HT1080 (cell line): ENCODE measurements around the gene PRKG1. TPM values are rescaled to one million over a fixed set of nuclear protein-coding genes. Genes with fewer than 3 reads are reported as not detected.
"Not testable (repeated sequence)": the region's sequence is repeated elsewhere in the genome, so short reads cannot be mapped to it uniquely, and the experiment has no call there.

ENCODE experiments used
- DNase-seq: peaks from one replicate; pipeline ENCODE4 v3.0.0-alpha.2; 2015; ENCODE audit warnings: low read depth
- total RNA-seq: library from RNA; depleted of rRNA; stranded (reverse); fragments of >200 nt; shearing (Covaris generic); gene quantifications from 2 replicates; pipeline ENCODE4 v1.2.3, GENCODE V29; 2014

PRKG1 gene
- total RNA-seq, 1 experiment from 2014 or later: 3.9 TPM

DNA sequence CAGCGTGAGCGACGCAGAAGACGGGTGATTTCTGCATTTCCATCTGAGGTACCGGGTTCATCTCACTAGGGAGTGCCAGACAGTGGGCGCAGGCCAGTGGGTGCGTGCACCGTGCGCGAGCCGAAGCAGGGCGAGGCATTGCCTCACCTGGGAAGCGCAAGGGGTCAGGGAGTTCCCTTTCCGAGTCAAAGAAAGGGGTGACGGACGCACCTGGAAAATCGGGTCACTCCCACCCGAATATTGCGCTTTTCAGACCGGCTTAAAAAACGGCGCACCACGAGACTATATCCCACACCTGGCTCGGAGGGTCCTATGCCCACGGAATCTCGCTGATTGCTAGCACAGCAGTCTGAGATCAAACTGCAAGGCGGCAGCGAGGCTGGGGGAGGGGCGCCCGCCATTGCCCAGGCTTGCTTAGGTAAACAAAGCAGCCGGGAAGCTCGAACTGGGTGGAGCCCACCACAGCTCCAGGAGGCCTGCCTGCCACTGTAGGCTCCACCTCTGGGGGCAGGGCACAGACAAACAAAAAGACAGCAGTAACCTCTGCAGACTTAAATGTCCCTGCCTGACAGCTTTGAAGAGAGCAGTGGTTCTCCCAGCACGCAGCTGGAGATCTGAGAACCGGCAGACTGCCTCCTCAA lies 1159.2 kb downstream of the PRKG1 start:
- not testable (repeated sequence) for DNase-seq

DNA sequence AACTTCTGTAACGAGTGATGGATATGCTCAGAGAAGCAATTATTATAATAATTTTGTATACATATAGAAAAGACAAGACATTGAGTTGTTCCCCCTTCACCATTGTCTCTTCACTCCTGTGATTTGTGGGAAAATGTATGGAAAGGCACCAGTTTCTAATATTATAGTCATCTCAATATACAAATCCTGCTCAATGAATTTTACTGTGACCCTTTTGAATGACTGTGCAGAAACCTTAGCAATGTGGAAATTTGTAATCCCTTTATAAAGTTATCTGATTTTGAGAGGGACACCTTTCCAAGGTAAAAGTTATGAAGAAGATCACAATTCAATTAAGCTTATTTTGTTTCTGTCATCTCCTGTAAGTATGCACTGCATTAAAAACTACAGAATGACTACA lies 1165.5 kb downstream of the PRKG1 start:
- DNase-seq: no peak

DNA sequence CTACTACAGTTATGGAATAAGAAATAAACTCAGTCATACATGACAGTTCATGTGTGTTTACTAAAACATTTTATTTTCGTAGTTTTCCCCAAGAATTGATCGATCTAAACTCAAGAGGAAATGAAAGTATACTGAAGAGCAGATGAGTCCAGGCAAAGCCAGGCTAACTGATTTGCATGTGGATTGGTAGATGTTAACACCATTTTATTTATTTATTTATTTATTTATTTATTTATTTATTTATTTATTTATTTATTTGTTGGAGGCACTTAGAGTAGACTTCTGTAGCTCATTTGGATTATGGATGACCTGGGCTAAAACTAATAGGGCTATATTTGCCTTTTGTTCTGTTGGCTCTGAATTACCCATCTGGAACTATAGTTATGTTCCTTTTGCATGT lies 1171.3 kb downstream of the PRKG1 start:
- no peak for DNase-seq

DNA sequence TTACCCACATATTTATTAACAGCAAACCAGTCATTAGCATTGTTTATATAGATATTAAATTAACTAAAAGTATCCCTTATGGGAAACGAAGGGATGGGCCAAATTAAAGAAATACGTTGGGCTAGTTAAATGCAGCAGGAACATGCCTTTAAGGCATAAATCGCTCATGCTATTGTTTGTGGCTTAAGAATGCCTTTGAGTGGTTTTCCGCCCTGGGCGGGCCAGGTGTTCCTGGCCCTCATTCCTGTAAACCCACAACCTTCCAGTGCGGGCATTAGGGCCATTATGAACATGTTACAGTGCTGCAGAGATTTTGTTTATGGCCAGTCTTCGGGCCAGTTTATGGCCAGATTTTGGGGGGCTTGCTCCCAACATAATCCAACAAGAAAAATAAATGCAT lies 1173.6 kb downstream of the PRKG1 start:
- not testable (repeated sequence) for DNase-seq

DNA sequence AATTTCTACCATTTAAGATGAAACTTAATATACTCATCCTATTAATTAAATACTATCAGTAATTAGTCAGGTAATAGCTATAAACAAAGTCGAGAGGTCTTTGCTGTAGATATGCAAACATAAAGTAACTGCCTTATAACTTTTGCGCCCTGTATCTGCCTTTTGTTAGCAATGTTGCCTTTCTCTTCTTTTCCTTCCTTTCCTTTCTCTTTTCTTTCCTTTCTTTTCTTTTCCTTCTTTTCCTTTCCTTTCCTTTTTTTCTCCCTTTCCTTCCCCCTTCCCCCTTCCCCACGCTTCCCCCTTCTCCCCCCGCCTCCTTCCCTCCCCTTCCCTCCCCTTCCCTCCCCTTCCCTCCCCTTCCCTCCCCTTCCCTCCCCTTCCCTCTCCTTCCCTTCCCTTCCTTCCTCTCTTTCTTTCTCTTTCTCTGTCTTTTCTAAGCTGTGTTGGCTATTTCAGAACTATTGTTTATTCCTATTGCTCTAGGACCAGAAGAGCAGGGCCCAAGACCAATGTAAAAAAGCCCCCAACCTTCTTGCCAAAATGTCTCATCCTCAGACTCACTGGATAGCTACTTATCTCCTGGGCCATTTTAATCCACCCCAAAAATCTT lies 1174.5 kb downstream of the PRKG1 start:
- DNase-seq: no peak

DNA sequence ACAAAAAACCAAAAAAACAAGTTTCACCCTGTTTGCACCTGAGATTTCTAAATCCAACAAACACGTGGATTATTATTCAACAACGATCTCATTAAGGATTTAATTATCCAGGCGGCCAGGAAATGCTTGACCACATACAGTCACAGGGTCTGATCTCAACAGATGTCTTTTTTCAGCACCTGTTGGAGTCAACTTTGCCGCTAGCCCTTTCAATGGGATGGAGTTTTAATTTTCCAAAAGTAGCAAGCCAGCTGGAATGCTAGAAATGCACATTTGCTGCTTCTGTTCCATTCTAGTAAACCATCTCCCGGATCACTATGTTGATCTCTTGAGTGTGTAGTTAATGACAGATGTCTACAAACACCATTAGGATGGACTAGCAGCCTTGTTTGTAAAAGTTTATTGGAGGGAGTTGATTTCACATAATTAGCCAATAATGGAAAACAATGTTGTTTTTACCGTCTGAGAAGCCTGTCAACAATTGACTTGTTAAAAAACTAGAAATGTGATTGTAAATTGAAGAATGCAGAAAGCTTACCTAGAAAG lies 1175.6 kb downstream of the PRKG1 start:
- DNase-seq: no peak

DNA sequence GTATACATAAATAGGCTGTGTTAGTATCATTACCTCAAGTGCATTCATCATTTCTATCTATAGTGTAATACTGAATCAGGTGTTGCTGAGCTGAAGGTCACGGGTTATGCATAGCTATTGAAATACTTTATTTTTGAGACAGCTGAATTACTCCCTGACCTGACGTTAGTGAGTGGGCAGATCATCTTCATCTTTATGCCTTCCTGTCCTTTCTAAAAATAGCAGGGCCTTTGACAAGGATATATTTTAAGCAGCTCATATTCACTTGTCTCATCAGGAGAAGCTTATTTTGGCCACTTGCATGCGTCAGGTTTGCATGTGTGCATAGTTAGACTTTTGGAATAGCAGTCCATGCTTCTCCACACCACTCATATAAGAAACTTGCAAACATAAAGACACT lies 1176.2 kb downstream of the PRKG1 start:
- DNase-seq: no peak

DNA sequence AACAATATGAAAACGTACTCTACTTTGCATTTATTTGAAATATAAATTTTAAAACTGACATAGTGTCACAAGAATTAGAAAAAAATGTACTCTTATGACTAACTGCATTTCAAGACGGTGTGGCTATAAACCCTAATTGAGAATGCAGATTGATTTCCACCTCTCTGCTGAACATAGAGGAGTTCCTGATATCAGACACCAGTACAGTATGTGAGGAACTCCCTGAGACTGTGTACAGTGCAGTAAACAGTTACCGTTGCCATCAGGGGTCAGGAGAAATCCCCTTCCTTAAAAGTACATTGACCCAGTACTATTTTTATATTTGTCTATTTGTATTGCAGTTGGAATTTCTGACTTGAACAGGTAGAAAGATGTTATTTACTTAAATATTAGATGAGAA lies 1178.0 kb downstream of the PRKG1 start:
- no peak for DNase-seq

DNA sequence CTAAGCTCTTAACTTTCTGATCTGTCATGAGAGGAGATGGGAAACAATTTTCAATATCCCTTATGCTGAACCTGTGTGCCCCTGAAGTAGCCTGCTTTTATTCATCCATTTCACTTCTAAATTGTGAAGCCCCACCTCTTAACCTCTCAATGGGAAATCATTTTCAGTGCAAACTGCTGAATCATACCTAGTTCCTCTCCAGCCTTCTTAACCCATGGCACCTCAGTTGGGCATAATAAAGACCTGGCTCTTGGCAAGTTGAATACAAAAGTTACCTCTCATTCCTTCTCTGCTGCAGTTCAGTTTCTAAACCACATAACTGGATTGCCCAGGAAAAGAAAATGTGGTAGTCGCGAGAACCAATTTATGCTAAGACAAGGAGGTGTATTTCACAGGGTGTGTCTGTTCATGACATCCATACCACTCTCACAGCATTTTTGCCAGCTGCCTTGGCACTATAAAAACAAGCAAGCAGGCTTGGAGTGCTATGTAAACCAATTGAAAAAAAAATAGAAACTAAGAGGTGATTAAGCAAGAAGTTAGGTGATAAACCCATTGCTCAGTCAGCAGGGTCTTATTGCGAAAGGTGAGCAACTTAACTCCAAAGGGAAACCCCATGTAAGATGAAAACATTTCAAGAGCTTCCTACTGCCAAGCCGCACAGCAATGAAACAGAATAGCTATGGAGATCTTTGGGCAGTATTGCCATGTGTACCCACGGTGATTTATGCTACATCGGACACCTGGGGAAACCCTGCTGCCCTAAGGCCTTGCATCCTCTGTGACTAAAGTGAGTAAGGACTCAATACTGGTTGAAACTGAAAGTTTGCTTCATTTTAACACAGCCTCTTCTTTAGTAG lies 1182.8 kb downstream of the PRKG1 start:
- DNase-seq: peak; percentile 46

DNA sequence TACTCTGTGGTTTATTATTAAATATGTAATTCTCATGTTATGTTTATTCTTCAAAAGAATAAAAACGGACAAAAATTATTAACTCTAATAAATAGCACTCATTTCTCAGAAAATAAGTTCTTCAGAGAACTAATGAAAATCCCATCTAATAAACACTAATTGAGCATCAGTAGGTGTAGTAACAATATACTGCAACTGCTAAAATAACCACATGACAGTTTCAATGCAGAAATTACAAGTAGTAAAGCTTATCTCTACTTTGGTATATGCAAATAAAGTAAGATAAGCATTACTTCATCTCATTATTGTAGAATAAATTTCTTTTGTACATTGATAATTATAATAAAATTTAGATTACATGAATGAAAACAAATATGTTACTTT lies 1183.4 kb downstream of the PRKG1 start:
- no peak for DNase-seq

DNA sequence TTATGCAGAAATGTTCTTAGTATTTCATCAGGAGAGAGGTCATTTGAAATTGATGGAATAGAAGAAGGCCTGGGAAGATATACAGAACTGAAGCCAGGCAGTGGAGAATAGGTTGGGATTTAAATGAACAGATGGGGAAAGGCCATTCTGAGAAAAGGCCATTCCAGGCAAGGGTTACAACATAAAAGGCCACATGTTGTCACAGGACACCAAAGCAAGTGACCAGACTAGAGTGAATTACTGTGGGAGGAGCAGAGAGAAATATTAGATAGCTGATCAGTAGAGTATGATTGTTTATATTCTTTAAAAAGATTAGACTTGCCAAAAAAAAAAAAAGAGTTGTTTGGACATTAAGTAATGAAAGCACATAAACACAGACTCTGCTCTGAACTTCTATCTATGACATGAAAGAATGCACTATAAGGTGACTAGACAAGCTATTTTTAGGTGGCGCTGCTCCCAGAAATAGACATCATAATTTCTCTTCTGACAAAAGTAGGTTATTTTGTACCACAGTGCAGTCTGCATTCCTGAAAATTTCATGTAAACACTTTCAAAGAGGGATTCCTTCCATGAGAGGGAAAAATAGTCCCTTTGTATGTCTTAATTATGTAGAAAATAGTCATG lies 1184.6 kb downstream of the PRKG1 start:
- DNase-seq: no peak

DNA sequence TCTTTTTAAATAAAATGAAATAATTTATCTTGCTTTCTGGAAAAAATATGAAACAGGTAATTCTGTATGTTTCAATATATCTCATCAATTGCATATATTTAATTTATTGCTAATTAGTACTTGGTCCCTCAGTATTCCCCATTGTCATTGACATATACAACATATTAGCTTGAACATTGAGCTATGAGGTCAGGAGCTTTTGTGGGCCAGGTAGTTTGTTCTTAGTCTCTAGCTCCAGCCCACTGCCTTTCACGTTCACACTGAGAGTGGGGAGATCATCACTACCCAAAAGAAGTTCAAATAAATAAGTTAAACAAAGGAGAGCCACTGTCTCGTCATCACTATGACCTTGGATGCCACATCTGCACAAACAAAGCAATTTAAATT lies 1185.1 kb downstream of the PRKG1 start:
- DNase-seq: no peak

DNA sequence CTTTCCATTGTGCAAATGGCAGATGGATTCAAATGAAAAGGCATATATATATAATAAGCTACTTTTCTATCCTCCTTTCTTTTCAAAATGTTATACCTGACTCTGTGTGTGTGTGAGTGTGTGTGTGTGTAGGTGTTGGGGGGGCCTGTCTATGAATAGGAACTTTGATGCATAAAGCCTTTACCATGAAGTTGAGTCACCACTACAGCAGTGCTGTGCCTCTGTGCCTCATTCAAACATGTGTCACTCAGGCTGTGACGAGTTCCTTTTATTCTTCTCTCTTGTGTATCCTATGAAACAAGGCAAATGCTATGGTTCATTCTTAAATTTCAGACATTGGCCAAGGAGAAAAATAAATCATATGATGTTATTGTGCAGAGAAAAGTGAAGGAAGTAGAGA lies 1187.1 kb downstream of the PRKG1 start:
- peak; percentile 47 for DNase-seq

DNA sequence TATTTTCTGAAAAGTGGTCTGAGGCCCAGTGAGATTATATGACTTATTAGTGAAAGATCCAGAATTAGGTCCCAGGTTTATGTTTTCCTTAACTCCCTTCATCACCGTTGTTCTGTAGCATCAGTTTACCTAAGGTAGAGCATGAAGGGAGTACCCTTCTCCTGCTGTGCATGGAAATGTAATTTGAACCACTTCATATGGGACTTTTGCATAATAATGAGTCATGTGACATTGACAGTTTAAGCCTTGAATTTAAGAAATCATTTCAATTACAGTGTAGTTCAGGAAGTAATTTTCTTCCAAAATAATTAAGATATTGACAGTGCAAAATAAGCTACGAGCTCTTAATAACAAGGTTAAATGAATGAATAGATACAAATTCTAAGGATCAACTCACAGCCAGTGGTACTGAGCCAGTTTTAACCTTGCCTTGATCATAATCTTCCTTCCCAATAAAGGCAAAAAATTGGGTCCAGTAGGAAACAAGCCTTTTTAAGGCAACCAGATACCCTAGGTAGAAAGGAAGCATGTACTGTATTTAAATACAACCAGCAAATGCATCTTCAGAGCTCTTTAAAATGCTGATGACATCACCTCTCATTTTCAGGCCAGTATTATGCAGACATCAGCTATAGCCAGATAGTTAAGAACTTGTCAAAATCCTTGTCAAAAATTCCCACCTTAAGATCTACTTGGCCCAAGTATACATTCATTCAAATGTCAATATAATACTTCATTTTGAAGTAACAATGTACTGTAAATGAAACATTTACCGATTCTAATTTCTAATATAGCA lies 1191.0 kb downstream of the PRKG1 start:
- DNase-seq: no peak

DNA sequence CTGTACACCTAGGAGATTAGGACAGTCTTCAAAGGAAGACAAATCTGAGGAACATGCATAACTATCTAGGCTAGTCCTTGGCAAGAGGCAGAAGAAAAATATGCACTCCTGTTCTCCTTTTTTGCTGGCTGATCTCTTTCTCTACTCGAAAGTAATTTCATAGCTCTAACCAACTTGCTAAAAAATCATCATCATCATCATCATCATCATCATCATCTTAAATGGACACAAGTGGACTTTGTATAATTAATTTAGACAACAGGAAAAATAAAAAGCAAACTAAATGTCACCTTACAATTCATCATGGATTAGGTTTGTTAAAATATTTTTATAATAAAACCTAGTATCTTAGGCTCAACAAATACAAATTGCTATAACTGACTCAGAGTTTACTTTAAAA lies 1192.6 kb downstream of the PRKG1 start:
- no peak for DNase-seq

DNA sequence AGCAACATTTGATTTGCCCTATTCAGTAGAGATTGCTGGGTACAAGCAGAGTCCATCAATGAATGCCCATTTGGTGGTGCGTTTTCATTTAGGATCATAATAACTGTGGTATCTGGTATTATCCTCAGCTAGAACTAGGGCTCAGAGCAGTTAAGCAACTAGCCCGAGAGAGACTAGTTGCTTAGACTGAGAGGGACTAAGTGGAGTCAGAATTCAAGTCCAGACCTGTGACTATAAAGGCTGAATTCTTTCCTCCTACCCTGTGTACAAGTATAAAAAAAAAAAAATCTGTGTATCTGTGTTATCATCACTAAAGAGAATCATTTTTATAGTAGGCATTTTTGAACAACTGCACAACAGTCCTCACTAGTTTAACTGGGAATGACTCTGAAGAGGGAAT lies 1194.5 kb downstream of the PRKG1 start:
- DNase-seq: no peak

DNA sequence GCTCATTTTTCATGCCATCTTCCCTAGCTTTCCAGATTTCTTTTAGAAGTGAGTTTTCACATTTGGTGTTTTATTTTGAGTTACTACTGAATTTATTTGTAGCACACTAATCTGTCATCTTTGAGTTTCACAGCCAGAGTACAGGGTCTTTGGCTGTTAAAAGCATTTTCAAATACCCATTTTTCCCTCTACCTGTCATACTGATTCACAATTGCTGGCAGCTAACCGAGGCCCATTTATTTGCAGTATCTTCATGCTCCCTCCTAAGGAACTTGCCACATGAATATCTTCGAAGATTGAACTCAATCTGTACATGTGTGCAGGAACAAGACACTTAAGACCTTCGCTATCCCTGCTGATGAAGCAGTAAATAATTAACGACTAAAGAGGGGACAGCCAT lies 1194.9 kb downstream of the PRKG1 start:
- no peak for DNase-seq

DNA sequence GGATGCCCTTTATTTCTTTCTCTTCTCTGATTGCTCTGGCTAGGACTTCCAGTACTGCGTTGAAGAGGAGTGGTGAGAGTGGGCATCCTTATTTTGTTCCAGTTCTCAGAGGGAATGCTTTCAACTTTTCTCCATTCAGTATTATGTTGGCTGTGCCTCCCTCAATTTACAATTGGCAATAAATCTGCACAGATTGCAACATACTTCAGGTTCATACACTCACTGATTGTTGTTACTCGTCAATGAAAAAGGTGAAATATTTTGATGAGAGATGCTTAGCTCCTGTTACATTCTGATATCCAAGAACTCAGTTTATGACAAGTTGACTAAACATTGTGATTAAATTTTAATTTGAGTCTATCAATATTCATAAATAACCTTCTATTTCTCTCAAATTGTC lies 1201.9 kb downstream of the PRKG1 start:
- no peak for DNase-seq

DNA sequence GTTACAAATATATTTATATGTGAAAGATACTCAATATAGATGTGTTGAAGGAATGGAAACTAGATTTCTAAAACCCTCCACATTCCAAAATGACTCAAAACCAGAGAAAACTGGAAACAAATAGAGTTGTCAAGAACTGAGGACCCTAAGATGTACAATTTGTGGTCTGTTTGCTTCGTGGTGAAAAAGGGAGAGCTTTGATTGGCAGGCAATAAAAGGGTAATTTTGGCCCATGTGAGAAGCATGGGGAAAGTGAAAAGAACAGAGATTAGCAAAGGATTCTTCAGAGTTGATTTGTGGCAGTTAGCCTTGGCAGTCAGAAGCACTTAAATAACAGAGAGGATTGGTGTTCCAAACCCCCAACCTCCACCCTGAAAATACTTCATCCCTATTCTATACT lies 1202.7 kb downstream of the PRKG1 start:
- no peak for DNase-seq

DNA sequence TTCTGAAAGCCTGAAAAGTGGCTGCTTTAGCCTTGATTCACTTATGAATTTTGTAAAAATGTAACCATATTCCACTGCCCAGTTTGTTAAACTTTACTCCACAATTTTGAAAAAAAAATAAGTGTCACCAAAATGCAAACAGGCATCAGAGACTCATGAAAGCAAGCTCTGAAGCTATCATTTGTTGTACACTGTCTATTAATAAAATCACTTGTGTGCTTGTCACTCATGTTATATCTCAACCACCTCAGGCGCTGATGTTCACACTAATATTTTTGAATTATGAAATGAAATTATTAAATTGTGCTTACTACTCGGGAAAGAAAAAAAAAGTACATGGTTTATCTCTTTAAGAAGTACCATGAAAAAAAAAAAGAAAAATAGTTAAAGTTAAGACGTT lies 1205.3 kb downstream of the PRKG1 start:
- no peak for DNase-seq

DNA sequence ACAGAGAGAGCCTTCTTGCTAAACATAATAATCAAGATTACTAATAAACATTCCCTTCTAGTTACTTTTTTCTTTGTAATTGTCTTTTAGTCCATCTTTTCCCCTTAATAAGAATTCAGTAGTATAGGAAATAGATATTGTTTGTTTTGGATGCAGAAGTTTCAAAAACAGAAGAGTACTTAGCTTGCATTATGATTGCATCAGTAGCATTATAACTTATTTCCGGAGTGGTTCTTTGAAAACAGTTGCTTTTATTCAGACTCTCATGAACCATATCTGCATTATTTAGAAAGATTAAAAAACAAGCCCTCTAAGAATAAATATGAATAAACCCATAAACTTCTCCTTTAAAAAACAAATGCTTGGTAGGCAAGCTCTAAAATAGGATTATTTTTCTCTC lies 1205.8 kb downstream of the PRKG1 start:
- DNase-seq: no peak
